Muscle of leg (tissue), 11 donors: ENCODE measurements around the gene LGALS8. TPM values are rescaled to one million over a fixed set of nuclear protein-coding genes. Genes with fewer than 3 reads are reported as not detected.
"Not testable (repeated sequence)": the region's sequence is repeated elsewhere in the genome, so short reads cannot be mapped to it uniquely, and the experiment has no call there.

ENCODE experiments used
- DNase-seq: peaks from one replicate; pipeline ENCODE4 v3.0.0; 2013
- H3K27ac ChIP-seq: one replicate; pipeline ENCODE4 v1.5.1; 2013; ENCODE audit warnings: mild to moderate bottlenecking, low read length, control low read depth
- H3K27me3 ChIP-seq: one replicate; pipeline ENCODE4 v1.6.1; 2013; ENCODE audit warnings: low read length; ENCODE audit not compliant: control insufficient read depth, insufficient read depth
- H3K36me3 ChIP-seq: one replicate; pipeline ENCODE4 v1.6.1; 2013; ENCODE audit warnings: low read length; ENCODE audit not compliant: control insufficient read depth, insufficient read depth
- H3K4me1 ChIP-seq: one replicate; pipeline ENCODE4 v1.6.1; 2013; ENCODE audit warnings: low read length; ENCODE audit not compliant: control insufficient read depth, insufficient read depth
- H3K4me3 ChIP-seq: one replicate; pipeline ENCODE4 v1.5.1; 2013; ENCODE audit warnings: low read length, control low read depth
- H3K9me3 ChIP-seq: replicated peaks from 2 replicates; pipeline ENCODE4 v1.6.1; 2013; ENCODE audit warnings: low read depth, low read length; ENCODE audit not compliant: control insufficient read depth
- WGBS: methylation state at CpG from one replicate; pipeline ENCODE4 v1.1.5; 2013; ENCODE audit warnings: missing lambda C conversion rate; ENCODE audit not compliant: insufficient coverage; 5-methylcytosine and 5-hydroxymethylcytosine counted together
- polyA plus RNA-seq, 8 donors: library from polyadenylated mRNA; unstranded; fragments of 120-200 nt; gene quantifications; one replicate each; pipeline versions ENCODE4 v1.2.1 to v1.2.3, GENCODE V29; 2013; ENCODE audit warnings: inconsistent platforms in 1 of 8, low replicate concordance in 1 of 8; ENCODE audit not compliant: insufficient read length in 8 of 8, insufficient read depth in 1 of 8
- total RNA-seq: library from RNA; stranded (reverse); fragments of 120-200 nt; gene quantifications from one replicate; pipeline ENCODE4 v1.2.4, GENCODE V29; 2013

Gene LGALS8
- total and polyA plus RNA-seq, 9 donors: 22.7 to 33.5 (median 26.9) TPM

- no peaks in the 10 kb centered on the region for H3K27me3 ChIP-seq
- no CpG with 5 or more reads among the region's 7 CpGs for WGBS
- no peaks in the 10 kb centered on the region for H3K4me1 ChIP-seq
- no peak overlapping the region for H3K4me3 ChIP-seq
- peaks cover 64% of the 10 kb centered on the region for H3K36me3 ChIP-seq
- H3K9me3 ChIP-seq: no peaks in the 10 kb centered on the region
- no peak overlapping the region for H3K27ac ChIP-seq
- no peak for DNase-seq
Observed at GRCh38 chr1:236556606-236557005, 32.8 kb downstream of the LGALS8 start.

DNA sequence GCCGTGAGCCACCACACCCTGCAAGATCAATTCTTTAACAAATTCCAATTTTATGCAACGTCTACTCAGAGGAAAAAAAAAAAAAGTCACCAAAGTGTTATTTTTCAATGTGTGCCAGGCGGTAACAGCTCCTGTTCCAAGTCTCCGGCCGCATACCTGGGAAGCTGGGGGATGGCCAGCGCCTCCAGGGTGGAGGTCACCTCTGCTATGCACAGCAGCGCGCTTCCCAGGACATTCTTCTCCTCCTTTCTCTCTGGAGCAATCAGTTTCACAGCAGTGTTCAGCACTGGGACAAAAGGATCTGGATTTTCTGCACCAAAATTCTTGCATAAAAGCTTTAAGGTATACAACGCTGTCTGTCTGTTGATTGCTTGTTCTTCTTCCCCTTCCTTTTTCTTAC is 34.3 kb downstream of the LGALS8 start:
- Histone ChIP-seq H3K4me3 (no peak overlapping the region), H3K27ac (no peak overlapping the region), H3K27me3 (no peaks in the 10 kb centered on the region), H3K9me3 (no peaks in the 10 kb centered on the region), H3K36me3 (peaks cover 60% of the 10 kb centered on the region), H3K4me1 (no peaks in the 10 kb centered on the region)
- 85% methylated on average over 9 of the region's 9 CpGs for WGBS
- no peak for DNase-seq

DNA sequence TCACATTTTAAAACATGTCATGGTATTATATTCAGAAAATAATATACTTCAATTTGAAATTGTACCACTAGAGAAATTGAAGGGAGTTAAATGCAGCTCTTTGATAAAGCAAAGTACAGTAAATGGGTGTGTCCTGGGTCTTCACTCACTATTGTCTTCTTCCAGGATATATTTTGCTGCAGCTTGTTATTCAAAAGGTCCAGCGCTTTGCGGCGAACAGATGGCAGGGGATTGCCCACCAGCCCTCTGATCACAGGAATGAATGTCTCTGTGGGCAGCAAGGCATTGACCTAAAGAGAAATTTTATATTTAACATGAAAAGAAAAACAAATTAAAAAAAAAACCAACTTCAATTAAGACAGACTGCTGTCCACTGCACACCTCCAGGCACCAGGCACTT is 35.1 kb downstream of the LGALS8 start:
- no peak overlapping the region for H3K4me3 ChIP-seq
- no peak for DNase-seq
- H3K36me3 ChIP-seq: peaks cover 56% of the 10 kb centered on the region
- no peaks in the 10 kb centered on the region for H3K27me3 ChIP-seq
- H3K4me1 ChIP-seq: no peaks in the 10 kb centered on the region
- WGBS: no CpG with 5 or more reads among the region's 3 CpGs
- H3K9me3 ChIP-seq: no peaks in the 10 kb centered on the region
- no peak overlapping the region for H3K27ac ChIP-seq

- Histone ChIP-seq H3K27ac (no peak overlapping the region), H3K36me3 (peaks cover 54% of the 10 kb centered on the region), H3K4me1 (no peaks in the 10 kb centered on the region), H3K4me3 (no peak overlapping the region), H3K9me3 (no peaks in the 10 kb centered on the region), H3K27me3 (no peaks in the 10 kb centered on the region)
- WGBS: 93% methylated on average over 4 of the region's 7 CpGs
- no peak for DNase-seq
Observed at GRCh38 chr1:236560213-236560771, 36.5 kb downstream of the LGALS8 start.

DNA sequence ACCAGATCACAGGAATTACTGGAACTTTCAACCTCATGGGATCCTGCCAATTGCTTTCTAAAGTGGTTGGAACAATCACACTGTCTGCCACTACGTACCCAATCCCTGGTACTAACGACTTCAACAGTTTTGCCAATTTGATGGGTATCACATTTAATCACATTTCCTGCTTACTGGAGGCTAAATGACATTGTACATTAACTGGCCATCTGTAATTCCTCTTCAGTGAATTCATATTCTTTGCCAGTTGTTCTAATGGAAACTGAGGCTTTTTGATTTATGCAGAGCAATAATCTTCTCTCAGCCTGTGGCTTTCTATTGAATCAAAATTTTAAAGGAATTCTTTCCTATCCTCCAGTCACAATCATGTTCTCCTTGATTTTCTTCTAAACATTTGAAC is 38.2 kb downstream of the LGALS8 start:
- Histone ChIP-seq H3K4me1 (no peaks in the 10 kb centered on the region), H3K36me3 (peaks cover 54% of the 10 kb centered on the region), H3K27me3 (no peaks in the 10 kb centered on the region), H3K9me3 (no peaks in the 10 kb centered on the region), H3K27ac (no peak overlapping the region), H3K4me3 (no peak overlapping the region)
- WGBS: 100% methylated on average over 1 of the region's 2 CpGs
- no peak for DNase-seq

DNA sequence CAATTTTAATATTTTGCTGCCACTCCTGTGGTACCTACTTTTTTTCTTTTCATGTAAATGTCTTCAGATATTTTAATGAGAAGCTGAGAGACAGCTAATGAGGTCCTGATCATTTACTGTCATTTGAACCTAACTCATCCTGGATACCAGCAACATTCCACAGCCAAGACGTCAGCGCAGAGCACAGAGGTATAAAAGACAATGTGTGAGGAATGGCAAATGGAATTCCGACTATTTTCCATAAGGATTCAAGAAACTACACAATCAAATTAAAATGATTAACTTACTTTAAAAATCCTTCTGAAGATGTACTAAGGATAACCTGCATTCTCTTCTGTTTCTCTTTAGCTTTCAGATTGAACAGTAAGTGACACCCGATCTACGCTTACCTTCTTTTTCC is 41.7 kb downstream of the LGALS8 start:
- no peaks in the 10 kb centered on the region for H3K9me3 ChIP-seq
- no peak overlapping the region for H3K4me3 ChIP-seq
- peaks cover 46% of the 10 kb centered on the region for H3K36me3 ChIP-seq
- H3K4me1 ChIP-seq: no peaks in the 10 kb centered on the region
- WGBS: no CpG with 5 or more reads among the region's 5 CpGs
- no peak overlapping the region for H3K27ac ChIP-seq
- H3K27me3 ChIP-seq: no peaks in the 10 kb centered on the region
- no peak for DNase-seq

DNA sequence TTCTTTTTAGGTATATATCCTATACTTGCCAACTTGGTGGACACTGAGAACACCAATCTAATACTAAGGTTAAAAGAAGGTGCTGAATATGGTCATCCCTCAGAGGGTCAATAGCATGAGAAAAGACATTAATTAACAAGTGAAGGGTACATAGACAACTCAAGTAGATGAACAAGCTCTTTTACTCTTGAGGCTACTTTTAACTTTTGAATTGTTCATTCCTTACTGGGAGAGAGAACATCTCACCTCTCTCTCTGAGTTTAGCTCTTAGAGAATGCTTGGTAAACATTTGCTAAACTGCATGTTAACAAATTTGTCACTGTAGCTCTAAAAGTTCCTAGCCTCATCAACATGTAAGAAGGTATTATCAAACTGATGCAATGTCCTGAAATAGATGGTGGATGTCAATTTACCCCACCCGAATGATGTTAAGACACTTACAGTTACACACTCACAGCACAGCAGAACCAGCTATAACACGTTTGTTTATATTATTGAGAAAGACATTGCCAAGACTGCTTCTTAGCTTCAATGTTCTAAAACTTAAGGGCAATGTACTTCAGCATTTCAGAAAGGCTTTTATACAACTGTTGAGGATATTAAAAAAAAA is 44.6 kb downstream of the LGALS8 start:
- H3K27ac ChIP-seq: no peak overlapping the region
- no peaks in the 10 kb centered on the region for H3K27me3 ChIP-seq
- no CpG with 5 or more reads among the region's 2 CpGs for WGBS
- no peaks in the 10 kb centered on the region for H3K4me1 ChIP-seq
- peaks cover 56% of the 10 kb centered on the region for H3K36me3 ChIP-seq
- no peak for DNase-seq
- H3K4me3 ChIP-seq: no peak overlapping the region
- no peaks in the 10 kb centered on the region for H3K9me3 ChIP-seq

GRCh38 chr1:236575523-236575922 is 51.7 kb downstream of the LGALS8 start:
- no peaks in the 10 kb centered on the region for H3K4me1 ChIP-seq
- no peaks in the 10 kb centered on the region for H3K27me3 ChIP-seq
- no CpG with 5 or more reads among the region's 3 CpGs for WGBS
- H3K9me3 ChIP-seq: no peaks in the 10 kb centered on the region
- peaks cover 37% of the 10 kb centered on the region for H3K36me3 ChIP-seq
- no peak overlapping the region for H3K4me3 ChIP-seq
- no peak overlapping the region for H3K27ac ChIP-seq
- no peak for DNase-seq

DNA sequence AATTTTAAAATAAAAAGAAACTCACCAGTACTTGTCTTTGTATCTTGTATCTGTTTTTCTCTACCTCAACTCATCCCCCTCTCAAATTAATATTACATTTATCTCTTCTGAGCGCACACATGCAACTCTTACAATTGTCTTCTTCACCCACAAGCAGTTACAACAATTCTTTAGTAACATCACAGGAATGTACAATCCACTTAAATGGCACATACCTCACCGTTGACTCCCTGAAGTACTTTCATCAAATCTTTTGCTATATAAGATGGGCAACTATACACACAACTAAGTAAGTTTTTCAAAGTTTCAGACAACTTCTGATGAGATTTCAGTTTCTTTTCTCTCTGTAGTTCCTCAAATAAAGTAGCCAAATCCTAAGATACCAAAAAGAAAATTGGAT is 52.2 kb downstream of the LGALS8 start:
- Histone ChIP-seq H3K4me3 (no peak overlapping the region), H3K36me3 (peaks cover 37% of the 10 kb centered on the region), H3K27me3 (no peaks in the 10 kb centered on the region), H3K4me1 (no peaks in the 10 kb centered on the region), H3K9me3 (no peaks in the 10 kb centered on the region), H3K27ac (no peak overlapping the region)
- DNase-seq: no peak
- 0% methylated on average over 1 of the region's 2 CpGs for WGBS

- not testable (repeated sequence) for H3K9me3 ChIP-seq, H3K27me3 ChIP-seq, DNase-seq, H3K27ac ChIP-seq, H3K4me3 ChIP-seq, H3K4me1 ChIP-seq
- WGBS: 80% methylated on average over 3 of the region's 7 CpGs
- H3K36me3 ChIP-seq: peaks cover 34% of the 10 kb centered on the region
Observed at GRCh38 chr1:236577041-236577440, 53.3 kb downstream of the LGALS8 start.

GRCh38 chr1:236578661-236579060 is 54.9 kb downstream of the LGALS8 start:
- Histone ChIP-seq H3K27ac (no peak overlapping the region), H3K9me3 (no peaks in the 10 kb centered on the region), H3K4me1 (no peaks in the 10 kb centered on the region), H3K4me3 (no peak overlapping the region), H3K27me3 (no peaks in the 10 kb centered on the region), H3K36me3 (peaks cover 39% of the 10 kb centered on the region)
- DNase-seq: no peak
- WGBS: no CpG with 5 or more reads among the region's 3 CpGs
